Measurements from ENCODE around the gene TAS2R50.

DNA sequence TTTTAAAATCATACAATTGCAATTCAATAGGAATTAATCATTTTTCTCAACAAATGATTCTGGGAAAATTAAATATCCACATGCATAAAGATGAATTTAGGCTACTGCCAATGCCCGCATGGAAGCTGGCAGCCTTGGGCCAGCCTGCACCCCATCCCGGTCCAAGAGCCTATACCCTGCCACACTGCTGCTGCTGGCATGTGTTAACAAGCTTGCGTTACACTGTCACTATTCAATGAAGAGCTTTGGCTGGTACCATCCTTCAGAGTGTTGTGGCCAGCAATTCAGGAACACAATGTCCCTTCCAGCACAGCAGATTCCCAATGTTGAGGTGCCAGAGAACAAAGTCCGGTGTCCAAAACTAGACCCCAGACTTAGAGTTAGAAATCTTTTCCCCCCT lies 34.1 kb downstream of the TAS2R50 start:
- TF ChIP-seq POLR2AphosphoS5 (IDR thresholded peaks at IDR 0.05) (no peak), POLR2A (IDR thresholded peaks at IDR 0.05) (no peak), EP300 (IDR thresholded peaks at IDR 0.05; ENCODE audit: low read depth) (no peak)
- TF ChIP-seq, protein P1, sequence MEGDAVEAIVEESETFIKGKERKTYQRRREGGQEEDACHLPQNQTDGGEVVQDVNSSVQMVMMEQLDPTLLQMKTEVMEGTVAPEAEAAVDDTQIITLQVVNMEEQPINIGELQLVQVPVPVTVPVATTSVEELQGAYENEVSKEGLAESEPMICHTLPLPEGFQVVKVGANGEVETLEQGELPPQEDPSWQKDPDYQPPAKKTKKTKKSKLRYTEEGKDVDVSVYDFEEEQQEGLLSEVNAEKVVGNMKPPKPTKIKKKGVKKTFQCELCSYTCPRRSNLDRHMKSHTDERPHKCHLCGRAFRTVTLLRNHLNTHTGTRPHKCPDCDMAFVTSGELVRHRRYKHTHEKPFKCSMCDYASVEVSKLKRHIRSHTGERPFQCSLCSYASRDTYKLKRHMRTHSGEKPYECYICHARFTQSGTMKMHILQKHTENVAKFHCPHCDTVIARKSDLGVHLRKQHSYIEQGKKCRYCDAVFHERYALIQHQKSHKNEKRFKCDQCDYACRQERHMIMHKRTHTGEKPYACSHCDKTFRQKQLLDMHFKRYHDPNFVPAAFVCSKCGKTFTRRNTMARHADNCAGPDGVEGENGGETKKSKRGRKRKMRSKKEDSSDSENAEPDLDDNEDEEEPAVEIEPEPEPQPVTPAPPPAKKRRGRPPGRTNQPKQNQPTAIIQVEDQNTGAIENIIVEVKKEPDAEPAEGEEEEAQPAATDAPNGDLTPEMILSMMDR (IDR thresholded peaks at IDR 0.05): no peak
